Measurements from ENCODE around the gene UNC13A. TPM values are rescaled to one million over a fixed set of nuclear protein-coding genes. Genes with fewer than 3 reads are reported as not detected.

The UNC13A gene
- total and polyA plus RNA-seq, 2 donors (not counting 1 experiment from before 2014, with no cell fraction given) = under 0.01 to 0.28 TPM

- no peak for TF ChIP-seq EZH2 (IDR thresholded peaks at IDR 0.05; ENCODE audit: low read length, missing control alignments)
- TF ChIP-seq, protein P1, sequence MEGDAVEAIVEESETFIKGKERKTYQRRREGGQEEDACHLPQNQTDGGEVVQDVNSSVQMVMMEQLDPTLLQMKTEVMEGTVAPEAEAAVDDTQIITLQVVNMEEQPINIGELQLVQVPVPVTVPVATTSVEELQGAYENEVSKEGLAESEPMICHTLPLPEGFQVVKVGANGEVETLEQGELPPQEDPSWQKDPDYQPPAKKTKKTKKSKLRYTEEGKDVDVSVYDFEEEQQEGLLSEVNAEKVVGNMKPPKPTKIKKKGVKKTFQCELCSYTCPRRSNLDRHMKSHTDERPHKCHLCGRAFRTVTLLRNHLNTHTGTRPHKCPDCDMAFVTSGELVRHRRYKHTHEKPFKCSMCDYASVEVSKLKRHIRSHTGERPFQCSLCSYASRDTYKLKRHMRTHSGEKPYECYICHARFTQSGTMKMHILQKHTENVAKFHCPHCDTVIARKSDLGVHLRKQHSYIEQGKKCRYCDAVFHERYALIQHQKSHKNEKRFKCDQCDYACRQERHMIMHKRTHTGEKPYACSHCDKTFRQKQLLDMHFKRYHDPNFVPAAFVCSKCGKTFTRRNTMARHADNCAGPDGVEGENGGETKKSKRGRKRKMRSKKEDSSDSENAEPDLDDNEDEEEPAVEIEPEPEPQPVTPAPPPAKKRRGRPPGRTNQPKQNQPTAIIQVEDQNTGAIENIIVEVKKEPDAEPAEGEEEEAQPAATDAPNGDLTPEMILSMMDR (conservative IDR thresholded peaks at IDR 0.05 in 1 of 2, IDR thresholded peaks at IDR 0.05 in 1 of 2; ENCODE audit: low read depth in 1 of 2, low read length in 2 of 2) = no peak
- Histone ChIP-seq H3K27me3 (ENCODE audit: control insufficient read depth, insufficient read depth, low read length) (no peaks in the 10 kb centered on the region), H3K9ac (ENCODE audit: insufficient read depth, low read length) (no peak overlapping the region), H3K4me3 (replicated peaks in 1 of 4; ENCODE audit: control extremely low read depth in 1 of 4, insufficient read depth in 1 of 4, low read depth in 3 of 4, low read length in 4 of 4) (peak overlapping the region in 3 of 4 experiments; percentile 5 to 87 (median 76)), H3K79me2 (ENCODE audit: control insufficient read depth, insufficient read depth, low read length) (peaks cover 20% of the 10 kb centered on the region), H3K4me2 (ENCODE audit: extremely low read depth, insufficient read depth, low read length) (peak overlapping the region; percentile 75), H3K4me1 (ENCODE audit: control insufficient read depth, extremely low read depth, insufficient read depth, low read length) (peaks cover 4% of the 10 kb centered on the region), H2AFZ (ENCODE audit: low read length) (no peak overlapping the region), H3K36me3 (ENCODE audit: control insufficient read depth, insufficient read depth, low read length) (peaks cover 13% of the 10 kb centered on the region), H4K20me1 (ENCODE audit: control insufficient read depth, extremely low read depth, insufficient read depth, low read length) (no peaks in the 10 kb centered on the region), H3K9me3 (ENCODE audit: control insufficient read depth, insufficient read depth, low read depth, low read length) (no peaks in the 10 kb centered on the region), H3K27ac (ENCODE audit: insufficient read depth, low read length) (peak overlapping the region; percentile 2)
- DNase-seq (ENCODE audit: low read depth in 2 of 2) = no peak
Measured at GRCh38 chr19:17721111-17721628, 33.0 kb upstream of the UNC13A start.

GRCh38 chr19:17720440-17720839 lies 32.3 kb upstream of the UNC13A start:
- DNase-seq (ENCODE audit: low read depth in 2 of 2) = no peak
- H3K27ac ChIP-seq (ENCODE audit: insufficient read depth, low read length) = no peak overlapping the region
- H3K27me3 ChIP-seq (ENCODE audit: control insufficient read depth, insufficient read depth, low read length) = no peaks in the 10 kb centered on the region
- H4K20me1 ChIP-seq (ENCODE audit: control insufficient read depth, extremely low read depth, insufficient read depth, low read length) = no peaks in the 10 kb centered on the region
- H2AFZ ChIP-seq (ENCODE audit: low read length) = no peak overlapping the region
- peaks cover 4% of the 10 kb centered on the region for H3K4me1 ChIP-seq (ENCODE audit: control insufficient read depth, extremely low read depth, insufficient read depth, low read length)
- H3K9ac ChIP-seq (ENCODE audit: insufficient read depth, low read length) = peak overlapping the region; percentile 65
- peaks cover 7% of the 10 kb centered on the region for H3K36me3 ChIP-seq (ENCODE audit: control insufficient read depth, insufficient read depth, low read length)
- peaks cover 20% of the 10 kb centered on the region for H3K79me2 ChIP-seq (ENCODE audit: control insufficient read depth, insufficient read depth, low read length)
- peak overlapping the region; percentile 60 to 87 (median 75) for H3K4me3 ChIP-seq (replicated peaks in 1 of 4; ENCODE audit: control extremely low read depth in 1 of 4, insufficient read depth in 1 of 4, low read depth in 3 of 4, low read length in 4 of 4)
- peak overlapping the region; percentile 75 for H3K4me2 ChIP-seq (ENCODE audit: extremely low read depth, insufficient read depth, low read length)
- TF ChIP-seq, protein P1 (conservative IDR thresholded peaks at IDR 0.05 in 1 of 2, IDR thresholded peaks at IDR 0.05 in 1 of 2; ENCODE audit: low read depth in 1 of 2, low read length in 2 of 2) = no peak
- no peak for TF ChIP-seq EZH2 (IDR thresholded peaks at IDR 0.05; ENCODE audit: low read length, missing control alignments)
- no peaks in the 10 kb centered on the region for H3K9me3 ChIP-seq (ENCODE audit: control insufficient read depth, insufficient read depth, low read depth, low read length)

GRCh38 chr19:17719730-17720400 lies 31.7 kb upstream of the UNC13A start:
- no peak overlapping the region for H2AFZ ChIP-seq (ENCODE audit: low read length)
- no peak for TF ChIP-seq EZH2 (IDR thresholded peaks at IDR 0.05; ENCODE audit: low read length, missing control alignments)
- TF ChIP-seq, protein P1 (conservative IDR thresholded peaks at IDR 0.05 in 1 of 2, IDR thresholded peaks at IDR 0.05 in 1 of 2; ENCODE audit: low read depth in 1 of 2, low read length in 2 of 2) = no peak
- H3K27me3 ChIP-seq (ENCODE audit: control insufficient read depth, insufficient read depth, low read length) = no peaks in the 10 kb centered on the region
- no peaks in the 10 kb centered on the region for H4K20me1 ChIP-seq (ENCODE audit: control insufficient read depth, extremely low read depth, insufficient read depth, low read length)
- H3K9ac ChIP-seq (ENCODE audit: insufficient read depth, low read length) = peak overlapping the region; percentile 65
- peak overlapping the region; percentile 30 for H3K27ac ChIP-seq (ENCODE audit: insufficient read depth, low read length)
- H3K79me2 ChIP-seq (ENCODE audit: control insufficient read depth, insufficient read depth, low read length) = peaks cover 20% of the 10 kb centered on the region
- H3K4me2 ChIP-seq (ENCODE audit: extremely low read depth, insufficient read depth, low read length) = peak overlapping the region; percentile 75
- no peaks in the 10 kb centered on the region for H3K9me3 ChIP-seq (ENCODE audit: control insufficient read depth, insufficient read depth, low read depth, low read length)
- peaks cover 3% of the 10 kb centered on the region for H3K36me3 ChIP-seq (ENCODE audit: control insufficient read depth, insufficient read depth, low read length)
- peaks cover 4% of the 10 kb centered on the region for H3K4me1 ChIP-seq (ENCODE audit: control insufficient read depth, extremely low read depth, insufficient read depth, low read length)
- DNase-seq (ENCODE audit: low read depth in 2 of 2) = no peak
- peak overlapping the region; percentile 60 to 87 (median 75) for H3K4me3 ChIP-seq (replicated peaks in 1 of 4; ENCODE audit: control extremely low read depth in 1 of 4, insufficient read depth in 1 of 4, low read depth in 3 of 4, low read length in 4 of 4)

Data from fibroblast of lung (primary cell).